Thyroid gland (tissue), 4 donors: ENCODE data around the gene TYW1B. TPM values are rescaled to one million over a fixed set of nuclear protein-coding genes. Genes with fewer than 3 reads are reported as not detected.
"Not testable (repeated sequence)": the region's sequence is repeated elsewhere in the genome, so short reads cannot be mapped to it uniquely, and the experiment has no call there.

Source experiments
- DNase-seq, 2 donors: peaks; one replicate each; pipeline ENCODE4 v3.0.0-alpha.2; 2019
- H3K27ac ChIP-seq, 3 donors: fragments of 200-600 bp; sonication (generic); 1 replicate in 2 of 3; 2 replicates in 1 of 3; pipeline ENCODE4 v1.5.1; 2016 to 2019; ENCODE audit warnings: mild to moderate bottlenecking in 1 of 3, moderate library complexity in 1 of 3
- H3K27me3 ChIP-seq: fragments of 200-600 bp; sonication (generic); one replicate; pipeline ENCODE4 v1.5.1; 2019
- H3K36me3 ChIP-seq, 2 donors: fragments of 200-600 bp; sonication (generic); one replicate each; pipeline ENCODE4 v1.5.1; 2016 to 2019
- H3K4me1 ChIP-seq, 2 donors: fragments of 200-600 bp; sonication (generic); one replicate each; pipeline ENCODE4 v1.5.1; 2017 to 2019
- H3K4me3 ChIP-seq, 3 donors: fragments of 200-600 bp; sonication (generic); replicated peaks in 1 of 3; 1 replicate in 2 of 3; 2 replicates in 1 of 3; pipeline ENCODE4 v1.5.1; 2016; ENCODE audit warnings: mild to moderate bottlenecking in 1 of 3
- H3K9me3 ChIP-seq: fragments of 200-600 bp; sonication (generic); one replicate; pipeline ENCODE4 v1.5.1; 2017
- CTCF ChIP-seq, 6 experiments: fragments of 200-600 bp in 3 of 6; fragments of 450-650 bp in 3 of 6; sonication (generic) in 3 of 6; IDR thresholded peaks; one replicate each; pipeline ENCODE4 v1.5.1; 2016 to 2019; ENCODE audit warnings: antibody characterized with exemption in 6 of 6, mild to moderate bottlenecking in 2 of 6, inconsistent platforms in 1 of 6, moderate library complexity in 1 of 6
- POLR2A ChIP-seq, 2 donors: fragments of 450-650 bp; IDR thresholded peaks; one replicate each; pipeline ENCODE4 v1.6.1; 2017; ENCODE audit warnings: antibody characterized with exemption in 2 of 2, mild to moderate bottlenecking in 2 of 2, moderate library complexity in 1 of 2
- WGBS, 2 donors: methylation state at CpG; one replicate each; pipeline ENCODE4 v1.1.5; 2017; 5-methylcytosine and 5-hydroxymethylcytosine counted together
- intact Hi-C: fragments of 100-400 bp; cut with DNase I; formaldehyde crosslinking; loops from one replicate; pipeline ENCODE4 v1.15.1; 2023
- total RNA-seq, 4 donors: library from RNA; depleted of rRNA; stranded (reverse); fragments of >200 nt; gene quantifications; one replicate each; pipeline ENCODE4 v1.2.3, GENCODE V29; 2016

The TYW1B gene
- total RNA-seq, 4 donors from 2014 or later, result 3.7 to 7.4 (median 4.9) TPM

- 97 to 98% methylated on average over 8 of the region's 8 CpGs for WGBS, 2 donors
- no peak for TF ChIP-seq POLR2A (IDR thresholded peaks at IDR 0.05)
- TF ChIP-seq CTCF (IDR thresholded peaks at IDR 0.05), result no peak
Measured at GRCh38 chr7:72622532-72622931, 205.5 kb downstream of the TYW1B start.

GRCh38 chr7:72621761-72622187, 206.2 kb downstream of the TYW1B start:
- H3K4me1 ChIP-seq, H3K27me3 ChIP-seq, H3K9me3 ChIP-seq, DNase-seq, H3K27ac ChIP-seq, H3K4me3 ChIP-seq, H3K36me3 ChIP-seq, intact Hi-C loops: not testable (repeated sequence)
- WGBS, 2 donors, result 79 to 84% methylated on average over 3 of the region's 3 CpGs

More at GRCh38 chr7:72622532-72622931, 205.5 kb downstream of the TYW1B start:
- DNase-seq, result no peak
- no peaks in the 10 kb centered on the region for H3K27me3 ChIP-seq
- H3K9me3 ChIP-seq, result no peaks in the 10 kb centered on the region
- no peaks in the 10 kb centered on the region for H3K36me3 ChIP-seq
- intact Hi-C loops, result no loop called here
- H3K27ac ChIP-seq, result no peak overlapping the region
- no peak overlapping the region for H3K4me3 ChIP-seq
- no peaks in the 10 kb centered on the region for H3K4me1 ChIP-seq

GRCh38 chr7:72620923-72621322, 207.1 kb downstream of the TYW1B start:
- H3K27ac ChIP-seq, intact Hi-C loops, H3K36me3 ChIP-seq, H3K4me3 ChIP-seq, H3K4me1 ChIP-seq, H3K9me3 ChIP-seq, H3K27me3 ChIP-seq, DNase-seq: not testable (repeated sequence)
- WGBS, 2 donors, result 98 to 100% methylated on average over 2 of the region's 2 CpGs

- 88 to 91% methylated on average over 11 of the region's 11 CpGs for WGBS, 2 donors
- H3K9me3 ChIP-seq, H3K4me1 ChIP-seq, H3K4me3 ChIP-seq, H3K27me3 ChIP-seq, H3K27ac ChIP-seq, H3K36me3 ChIP-seq, DNase-seq, intact Hi-C loops: not testable (repeated sequence)
Measured at GRCh38 chr7:72618435-72619180, 209.4 kb downstream of the TYW1B start.

- H3K27ac ChIP-seq, H3K36me3 ChIP-seq, H3K4me1 ChIP-seq, DNase-seq, H3K9me3 ChIP-seq, intact Hi-C loops, H3K27me3 ChIP-seq, H3K4me3 ChIP-seq: not testable (repeated sequence)
- 96 to 97% methylated on average over 5 of the region's 5 CpGs for WGBS, 2 donors
Measured at GRCh38 chr7:72609761-72610160, 218.2 kb downstream of the TYW1B start.

GRCh38 chr7:72607988-72608387, 220.0 kb downstream of the TYW1B start:
- H3K9me3 ChIP-seq, H3K27me3 ChIP-seq, H3K4me1 ChIP-seq, H3K4me3 ChIP-seq, intact Hi-C loops, DNase-seq, H3K27ac ChIP-seq, H3K36me3 ChIP-seq: not testable (repeated sequence)

- H3K4me1 ChIP-seq, H3K27me3 ChIP-seq, intact Hi-C loops, H3K9me3 ChIP-seq, DNase-seq, H3K36me3 ChIP-seq, H3K27ac ChIP-seq, H3K4me3 ChIP-seq: not testable (repeated sequence)
- WGBS, 2 donors, result 91% methylated on average over 7 of the region's 7 CpGs
Measured at GRCh38 chr7:72605863-72606431, 222.1 kb downstream of the TYW1B start.

- H3K27ac ChIP-seq, H3K36me3 ChIP-seq, H3K4me3 ChIP-seq, H3K4me1 ChIP-seq, H3K9me3 ChIP-seq, intact Hi-C loops, DNase-seq, H3K27me3 ChIP-seq: not testable (repeated sequence)
- 91 to 93% methylated on average over 17 of the region's 17 CpGs for WGBS, 2 donors
Measured at GRCh38 chr7:72604771-72605611, 223.0 kb downstream of the TYW1B start.

GRCh38 chr7:72603476-72603875, 224.5 kb downstream of the TYW1B start:
- intact Hi-C loops, H3K27me3 ChIP-seq, H3K27ac ChIP-seq, H3K4me3 ChIP-seq, H3K9me3 ChIP-seq, H3K4me1 ChIP-seq, H3K36me3 ChIP-seq, DNase-seq: not testable (repeated sequence)
- WGBS, 2 donors, result 92 to 94% methylated on average over 8 of the region's 8 CpGs
